GM19240 (cell line): ENCODE data around the gene MMEL1.
"Not testable (repeated sequence)": the region's sequence is repeated elsewhere in the genome, so short reads cannot be mapped to it uniquely, and the experiment has no call there.

ENCODE experiments used
- DNase-seq: peaks from one replicate; pipeline ENCODE4 v3.0.0; 2011; ENCODE audit warnings: low spot score; ENCODE audit not compliant: insufficient read length

Gene MMEL1

DNA sequence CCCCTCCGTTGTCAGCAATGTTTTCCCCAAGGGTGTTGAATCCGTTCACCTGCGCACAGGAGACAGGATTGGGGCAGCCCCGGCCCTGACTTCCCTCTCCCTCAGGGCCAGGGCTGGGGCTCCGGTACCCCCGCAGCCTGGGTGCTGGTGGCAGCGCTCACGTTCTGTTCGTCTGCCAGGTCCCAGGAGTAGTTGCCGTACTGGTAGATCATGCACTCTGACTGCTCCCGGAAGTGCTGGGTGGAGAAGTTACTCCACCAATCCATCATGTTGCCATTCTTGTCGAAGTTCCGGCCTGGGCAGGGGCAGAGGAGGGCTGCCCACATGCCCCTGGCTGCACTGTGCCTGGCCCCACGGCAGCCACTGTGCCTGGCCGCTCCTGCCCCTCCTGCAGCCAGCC is 40.1 kb downstream of the MMEL1 start:
- DNase-seq, result no peak

GRCh38 chr1:2591581-2592261 is 41.1 kb downstream of the MMEL1 start:
- DNase-seq, result no peak

DNA sequence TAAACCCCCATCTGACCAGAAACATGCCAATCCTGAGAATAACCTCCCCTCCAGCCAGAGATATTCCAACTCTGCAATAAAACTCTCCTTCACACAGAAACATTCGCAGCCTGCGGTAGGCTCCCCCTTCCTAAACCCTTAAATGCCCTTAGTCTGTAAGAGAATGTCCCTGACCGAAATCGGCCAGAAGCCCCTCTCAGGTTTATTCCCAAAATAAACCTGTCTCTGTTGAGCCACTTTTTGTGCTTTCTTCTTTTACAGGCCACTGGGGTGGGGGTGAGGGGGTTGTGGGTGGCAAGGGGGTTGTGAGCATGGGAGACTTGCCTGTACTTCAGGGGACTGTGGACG is 41.6 kb downstream of the MMEL1 start:
- no peak for DNase-seq

GRCh38 chr1:2590233-2591141 is 42.3 kb downstream of the MMEL1 start:
- no peak for DNase-seq

DNA sequence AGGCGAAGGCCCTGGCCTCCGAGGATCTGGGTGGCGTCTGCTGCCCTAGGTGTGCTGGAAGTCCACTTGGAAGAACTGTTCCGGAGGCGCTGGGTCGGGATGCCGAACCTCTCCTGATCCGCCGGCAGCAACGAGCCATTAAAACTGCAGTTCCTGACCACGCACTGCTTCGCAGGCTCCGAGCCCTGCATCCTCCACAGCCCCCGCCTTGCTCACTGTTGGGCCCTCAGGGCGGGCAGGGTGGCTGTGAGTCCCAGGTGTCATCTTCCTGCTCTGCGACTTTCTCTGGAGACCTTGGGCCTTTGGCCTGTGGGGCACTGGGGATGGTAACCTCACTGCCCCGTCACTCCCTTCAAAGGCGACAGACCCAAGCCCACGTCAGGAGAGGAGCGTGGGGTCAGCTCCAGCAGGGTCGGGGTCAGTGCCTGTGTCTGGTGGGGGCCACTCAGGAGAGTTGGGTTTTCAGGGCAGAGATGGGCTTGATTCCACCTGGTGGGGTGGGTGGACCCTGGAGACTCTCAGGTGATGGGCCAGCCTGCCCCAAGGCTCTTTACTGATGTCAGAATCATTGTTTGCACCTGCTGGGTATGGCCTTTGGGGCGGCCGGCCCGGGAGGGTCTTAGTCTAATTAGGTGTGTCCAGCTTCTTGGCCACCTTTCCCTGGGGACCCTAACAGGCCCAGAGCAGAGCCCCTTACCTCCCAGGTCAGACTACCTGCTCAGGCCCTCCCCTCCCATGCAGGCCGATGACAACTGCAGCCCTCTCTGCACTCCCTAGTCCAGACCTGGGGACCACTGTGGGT is 43.2 kb downstream of the MMEL1 start:
- DNase-seq, result no peak

DNA sequence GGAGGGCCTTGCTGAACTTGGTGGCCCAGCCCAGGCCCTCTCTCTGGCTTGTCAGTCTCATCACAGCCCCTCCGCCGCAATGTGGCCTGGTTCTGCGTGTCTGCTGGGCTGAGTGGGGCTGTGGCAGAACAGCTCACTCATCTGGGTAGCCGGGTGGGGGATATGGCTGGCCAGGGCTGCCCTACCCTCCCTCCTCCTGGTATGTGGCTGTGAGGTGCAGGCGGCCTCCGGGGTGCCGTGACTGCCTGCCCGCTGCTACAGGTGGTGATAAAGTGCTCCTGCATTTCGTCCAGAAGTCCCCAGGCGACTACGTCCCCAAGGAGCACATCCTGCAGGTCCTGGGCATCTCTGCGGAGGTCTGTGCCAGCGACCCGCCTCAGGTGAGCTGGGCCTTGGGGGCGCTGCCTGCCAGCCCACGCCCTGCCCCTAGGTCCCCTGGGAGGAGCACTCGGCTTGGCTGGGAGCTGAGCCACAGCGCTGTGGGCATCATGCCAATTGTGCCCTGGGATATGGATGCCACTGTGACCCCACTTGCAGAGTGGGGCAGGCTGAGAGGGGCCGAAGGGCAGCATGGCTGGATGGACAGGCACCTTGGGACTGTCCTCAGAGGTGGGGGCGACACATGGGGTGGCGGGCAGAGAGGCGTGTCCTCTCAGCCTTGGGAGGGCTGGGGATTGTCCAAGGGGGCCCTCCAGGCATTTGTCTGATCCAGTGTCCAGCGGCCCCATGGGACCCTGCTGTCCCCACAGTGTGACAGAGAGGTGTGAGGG is 44.0 kb downstream of the MMEL1 start:
- no peak for DNase-seq

- no peak for DNase-seq
Measured at GRCh38 chr1:2587860-2588571, 44.8 kb downstream of the MMEL1 start.

DNA sequence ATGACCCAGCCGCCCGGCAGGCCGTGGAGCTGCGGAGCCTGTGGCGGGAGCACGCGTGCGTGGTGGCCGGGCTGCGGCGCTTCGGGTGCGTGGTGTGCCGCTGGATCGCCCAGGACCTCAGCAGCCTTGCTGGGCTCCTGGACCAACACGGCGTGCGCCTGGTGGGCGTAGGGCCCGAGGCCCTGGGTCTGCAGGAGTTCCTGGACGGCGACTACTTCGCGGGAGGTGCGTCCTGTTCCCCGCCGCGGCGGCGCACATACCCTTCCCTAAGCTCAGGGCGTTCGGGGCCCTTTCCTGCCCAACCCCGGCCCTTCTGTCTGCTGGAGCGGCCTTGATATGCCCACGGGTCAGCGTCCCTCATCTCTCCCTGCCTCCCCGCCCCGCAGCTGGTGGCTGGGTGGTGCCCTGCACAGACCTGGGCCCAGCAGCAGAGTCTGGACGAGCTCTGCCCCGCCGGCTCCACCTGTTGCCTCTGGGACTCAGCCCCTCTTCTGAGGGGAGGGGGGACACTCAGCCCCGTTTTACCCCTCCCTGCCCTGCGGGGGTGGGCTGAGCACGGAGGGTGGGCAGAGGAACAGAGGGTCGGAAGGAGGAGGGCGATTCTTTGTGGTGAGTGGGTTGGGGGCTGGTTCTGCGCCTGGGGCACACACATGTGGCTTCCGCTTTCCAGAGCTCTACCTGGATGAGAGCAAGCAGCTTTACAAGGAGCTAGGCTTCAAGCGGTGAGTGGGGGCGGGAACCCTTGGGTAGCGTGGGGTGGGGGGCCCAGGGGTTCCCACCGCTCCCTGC is 45.6 kb downstream of the MMEL1 start:
- DNase-seq, result no peak

DNA sequence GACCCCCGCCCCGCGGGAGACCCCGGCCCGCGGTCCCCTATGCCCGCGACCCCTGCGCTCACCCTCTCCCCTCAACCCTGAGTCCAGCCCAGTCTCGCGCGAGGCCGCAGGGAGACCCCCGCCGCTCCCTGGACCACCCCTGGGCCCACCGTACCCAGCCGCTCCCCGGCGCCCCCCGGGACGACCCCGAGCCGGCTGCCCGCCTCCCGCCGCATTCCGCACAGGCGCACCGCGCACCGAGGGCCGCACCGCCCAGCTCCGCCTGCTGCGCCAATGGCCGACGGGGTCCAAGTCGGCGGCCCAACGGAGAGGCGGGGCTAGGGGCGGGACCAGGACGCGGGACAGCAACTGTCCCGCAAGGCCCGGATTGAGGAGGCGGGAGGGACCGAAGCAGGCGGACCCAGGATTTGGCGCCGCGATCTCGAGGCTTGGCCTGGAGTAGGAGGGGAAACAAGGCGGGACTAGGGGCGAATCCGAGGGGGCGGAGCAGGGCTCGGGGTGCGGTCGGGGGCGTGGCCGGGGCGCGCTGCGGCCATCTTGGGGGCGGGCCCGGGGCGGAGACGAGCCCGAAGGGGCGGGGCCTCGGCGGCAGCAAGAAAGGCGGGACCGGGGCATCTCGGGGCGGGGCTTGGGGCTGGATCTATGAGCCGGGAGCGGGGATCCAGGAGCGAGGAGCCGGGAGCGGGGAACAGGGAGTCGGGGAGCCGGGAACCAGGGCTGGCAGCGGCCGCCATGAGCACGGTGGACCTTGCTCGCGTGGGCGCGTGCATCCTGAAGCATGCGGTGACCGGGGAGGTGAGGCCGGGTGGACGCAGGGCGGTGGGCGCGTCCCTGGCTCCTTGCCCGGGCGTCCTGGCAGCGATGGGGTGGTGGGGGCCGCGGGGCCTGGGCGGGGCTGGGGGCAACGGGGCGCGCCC is 46.4 kb downstream of the MMEL1 start, which contains the start of gene PRXL2B:
TSS of gene PRXL2B (plus strand) at position 624 of the 917 bp plus-strand sequence. CDS start at position 733, 109 bp downstream.
- DNase-seq, result peak; percentile 93

GRCh38 chr1:2585318-2586092 is 47.3 kb downstream of the MMEL1 start:
- peak; percentile 52 for DNase-seq

DNA sequence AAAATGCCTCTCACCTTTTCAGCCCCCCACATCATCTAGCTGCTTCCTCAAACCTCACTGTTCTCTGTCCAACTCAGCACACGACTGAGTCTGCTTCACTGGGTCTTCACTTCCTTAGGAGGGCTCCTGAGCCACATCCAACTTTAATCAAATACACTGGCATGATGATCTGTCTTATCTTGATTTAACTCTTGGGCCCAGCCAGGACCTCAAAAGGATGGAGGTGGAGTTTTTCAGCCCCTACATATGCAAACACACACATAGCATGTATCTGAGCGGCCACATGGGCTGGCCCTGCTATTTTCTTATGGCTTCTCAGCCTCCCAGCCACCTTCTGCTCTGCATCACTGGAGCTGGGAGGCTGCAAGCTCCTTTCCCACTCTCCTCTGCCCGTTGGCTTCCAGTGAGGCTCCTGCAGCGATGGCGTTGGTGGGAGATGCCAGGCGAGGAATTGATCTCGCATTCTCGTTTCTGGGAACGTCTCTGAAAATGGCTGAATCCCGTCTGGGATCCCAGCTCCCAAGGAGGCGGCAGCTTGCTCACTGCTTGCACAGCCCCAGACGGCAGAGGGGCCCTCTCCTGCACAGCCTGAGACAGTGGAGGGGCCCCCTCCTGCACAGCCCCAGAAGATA is 48.0 kb downstream of the MMEL1 start:
- no peak for DNase-seq

- no peak for DNase-seq
Measured at GRCh38 chr1:2583871-2584351, 48.9 kb downstream of the MMEL1 start.

- DNase-seq, result no peak
Measured at GRCh38 chr1:2583331-2583791, 49.5 kb downstream of the MMEL1 start.

DNA sequence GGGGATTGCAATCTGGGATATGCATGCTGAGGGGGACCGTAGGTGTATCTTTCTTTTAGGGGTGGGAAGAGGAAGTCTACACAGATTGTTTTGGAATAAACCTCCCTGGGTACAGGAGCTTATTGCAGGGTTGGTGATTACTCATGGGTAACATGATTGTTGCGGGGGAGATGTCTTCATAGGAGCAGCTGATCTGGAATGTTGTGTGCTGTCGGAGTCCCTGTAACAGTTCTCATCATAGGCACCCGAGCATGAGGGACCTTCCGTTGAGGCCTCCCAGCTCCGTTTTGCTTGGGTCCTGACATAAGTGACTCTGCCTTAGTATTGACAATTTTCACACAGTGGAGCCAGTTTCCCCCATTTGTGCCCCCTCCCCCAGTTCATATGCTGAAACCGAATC is 50.4 kb downstream of the MMEL1 start:
- DNase-seq, result no peak

- no peak for DNase-seq
Measured at GRCh38 chr1:2580691-2581090, 52.1 kb downstream of the MMEL1 start.

- no peak for DNase-seq
Measured at GRCh38 chr1:2578758-2579118, 54.1 kb downstream of the MMEL1 start.

GRCh38 chr1:2577565-2578075 is 55.2 kb downstream of the MMEL1 start:
- DNase-seq, result not testable (repeated sequence)
